K562 (cell line): Measurements from ENCODE around the gene PHF10. TPM values are rescaled to one million over a fixed set of nuclear protein-coding genes. Genes with fewer than 3 reads are reported as not detected.

Experiments
- HDAC2 ChIP-seq: fragments of 450-650 bp; IDR thresholded peaks from 2 replicates; pipeline ENCODE4 v1.6.1; 2016; ENCODE audit warnings: mild to moderate bottlenecking
- MGA ChIP-seq: fragments of 450-650 bp; IDR thresholded peaks from 2 replicates; pipeline ENCODE4 v1.6.1; 2016; ENCODE audit warnings: mild to moderate bottlenecking, moderate library complexity
- NR2C2 ChIP-seq, 2 experiments: fragments of 200-800 bp in 1 of 2; sonication (Bioruptor generic) in 1 of 2; sonication (generic) in 1 of 2; formaldehyde crosslinking in 1 of 2; IDR thresholded peaks; 2 replicates each; pipeline versions ENCODE4 v1.6.1 to v1.8.0; 2016 to 2022; ENCODE audit warnings: mild to moderate bottlenecking in 1 of 2, missing compliant biosample characterization in 1 of 2, missing genetic modification characterization in 1 of 2, missing genetic modification reagents in 1 of 2
- PHTF2 ChIP-seq: fragments of 250-450 bp; sonication (Bioruptor Pico); IDR thresholded peaks from 2 replicates; pipeline ENCODE4 v1.5.0; 2021; ENCODE audit warnings: mild to moderate bottlenecking
- POLR3A ChIP-seq: IDR thresholded peaks from 2 replicates; pipeline ENCODE4 v1.6.1; 2011; ENCODE audit warnings: borderline replicate concordance, mild to moderate bottlenecking, moderate library complexity; ENCODE audit not compliant: insufficient read length, insufficient read depth; ENCODE audit errors: extremely low read depth
- POLR3G ChIP-seq: IDR thresholded peaks from 2 replicates; pipeline ENCODE4 v1.6.1; 2011; ENCODE audit not compliant: insufficient read length, insufficient replicate concordance; ENCODE audit errors: extremely low read depth
- SREBF2 ChIP-seq: sonication (generic); formaldehyde crosslinking; IDR thresholded peaks from 2 replicates; pipeline ENCODE4 v1.4.0; 2020; ENCODE audit warnings: mild to moderate bottlenecking, missing genetic modification reagents
- ZHX1 ChIP-seq: fragments of 150-350 bp; conservative IDR thresholded peaks from 2 replicates; pipeline ENCODE4 v1.6.1; 2014; ENCODE audit warnings: low read length
- ZNF431 ChIP-seq: sonication (generic); formaldehyde crosslinking; IDR thresholded peaks from 2 replicates; pipeline ENCODE4 v1.8.0; 2022; ENCODE audit warnings: mild to moderate bottlenecking, missing genetic modification reagents
- ZNF644 ChIP-seq: fragments of 200-800 bp; sonication (Bioruptor generic); IDR thresholded peaks from 2 replicates; pipeline ENCODE4 v1.6.1; 2016; ENCODE audit warnings: low read depth, missing genetic modification characterization, missing compliant biosample characterization
- ZNF740 ChIP-seq, 3 experiments: fragments of 200-800 bp in 1 of 3; sonication (Bioruptor generic) in 1 of 3; sonication (generic) in 1 of 3; formaldehyde crosslinking in 1 of 3; IDR thresholded peaks; 2 replicates each; pipeline versions ENCODE4 v1.6.1 to v1.8.0; 2016 to 2022; ENCODE audit warnings: mild to moderate bottlenecking in 2 of 3, missing compliant biosample characterization in 2 of 3, missing genetic modification characterization in 2 of 3, missing genetic modification reagents in 1 of 3
- polyA plus RNA-seq, 8 experiments: library from polyadenylated mRNA; depleted of rRNA in 4 of 8; stranded (reverse) in 5 of 8; unstranded in 3 of 8; fragments of >200 nt; fragmentation: Nextera tagmentation in 2 of 8; fragmentation: Illumina TruSeq in 1 of 8; extraction: Ambion mirVana in 2 of 8; extraction: Trizol in 1 of 8; gene quantifications; 2 replicates each; pipeline versions ENCODE4 v1.2.1 to v1.2.3, GENCODE V29; 2011 to 2014; ENCODE audit warnings: inconsistent platforms in 1 of 8, missing spikeins in 1 of 8
- total RNA-seq, 7 experiments: library from RNA; depleted of rRNA in 6 of 7; stranded (reverse); fragments of >200 nt in 6 of 7; fragmentation: Illumina TruSeq in 2 of 7; extraction: Trizol in 2 of 7; gene quantifications; 2 replicates each; pipeline versions ENCODE4 v1.2.1 to v1.2.3, GENCODE V29; 2011 to 2021; ENCODE audit warnings: low replicate concordance in 1 of 7

PHF10 gene
- total and polyA plus RNA-seq, 9 of the 15 experiments (the other 6 are each of a cell fraction or from before 2014, with no cell fraction given), result 23.9 to 88.9 (median 46.0) TPM

GRCh38 chr6:169752074-169752623 lies 27.8 kb upstream of the PHF10 start (continued):
- TF ChIP-seq NR2C2 (CRISPR knock-in tag; IDR thresholded peaks at IDR 0.05), result no peak
- TF ChIP-seq NR2C2 (tag; IDR thresholded peaks at IDR 0.05), result no peak
- 0 out of 2 replicates have a peak, but pooled peaks have one; percentile 11 for TF ChIP-seq ZNF740 (CRISPR knock-in tag; IDR thresholded peaks at IDR 0.05)
- no peak for TF ChIP-seq ZNF740 (tag; IDR thresholded peaks at IDR 0.05)
- TF ChIP-seq POLR3G, result no peak
- TF ChIP-seq POLR3A, result no peak
- TF ChIP-seq ZHX1, result no peak
- TF ChIP-seq SREBF2, result 0 out of 2 replicates have a peak, but pooled peaks have one; percentile 88
- 0 out of 2 replicates have a peak, but pooled peaks have one; percentile 20 for TF ChIP-seq HDAC2
- peak; percentile 55 for TF ChIP-seq ZNF644 (tag)
- no peak for TF ChIP-seq MGA
- TF ChIP-seq PHTF2 (CRISPR knock-in tag), result 0 out of 2 replicates have a peak, but pooled peaks have one; percentile 22
- TF ChIP-seq ZNF431 (CRISPR knock-in tag), result 0 out of 2 replicates have a peak, but pooled peaks have one; percentile 35
